HG02981 (cell line): Measurements from ENCODE around the gene NAV2.

ENCODE experiments used
- ATAC-seq: cut with Tn5 transposase; IDR thresholded peaks from one replicate; pipeline ENCODE4 v1.9.1; 2021; ENCODE audit warnings: mild to moderate bottlenecking, moderate library complexity; ENCODE audit not compliant: unreplicated experiment

Gene NAV2

GRCh38 chr11:20010851-20011225, 298.2 kb downstream of the NAV2 start:
- ATAC-seq = no peak

- no peak for ATAC-seq
Observed at GRCh38 chr11:20011307-20011951, 298.8 kb downstream of the NAV2 start.

GRCh38 chr11:20013346-20014066, 300.9 kb downstream of the NAV2 start:
- ATAC-seq = no peak

- no peak for ATAC-seq
Observed at GRCh38 chr11:20014067-20014402, 301.4 kb downstream of the NAV2 start.

DNA sequence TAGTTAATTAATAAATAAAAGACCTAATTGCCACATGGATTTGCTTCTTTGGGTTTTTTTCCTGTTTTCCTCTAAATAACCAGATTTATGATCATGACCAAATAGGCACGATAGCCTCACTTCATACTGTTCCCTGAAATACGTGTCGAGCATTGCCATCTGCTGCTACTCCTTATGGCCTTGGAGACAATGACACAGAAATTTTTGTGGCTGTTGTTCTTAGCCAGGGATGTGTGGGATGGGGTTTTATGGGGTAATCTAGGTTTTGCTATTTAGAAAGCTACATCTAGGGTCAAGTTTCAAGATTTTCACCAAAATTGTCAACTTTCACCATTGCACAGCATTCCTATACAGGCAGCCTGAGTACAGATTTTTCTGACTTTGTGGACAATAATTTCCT, 302.5 kb downstream of the NAV2 start:
- ATAC-seq = no peak

DNA sequence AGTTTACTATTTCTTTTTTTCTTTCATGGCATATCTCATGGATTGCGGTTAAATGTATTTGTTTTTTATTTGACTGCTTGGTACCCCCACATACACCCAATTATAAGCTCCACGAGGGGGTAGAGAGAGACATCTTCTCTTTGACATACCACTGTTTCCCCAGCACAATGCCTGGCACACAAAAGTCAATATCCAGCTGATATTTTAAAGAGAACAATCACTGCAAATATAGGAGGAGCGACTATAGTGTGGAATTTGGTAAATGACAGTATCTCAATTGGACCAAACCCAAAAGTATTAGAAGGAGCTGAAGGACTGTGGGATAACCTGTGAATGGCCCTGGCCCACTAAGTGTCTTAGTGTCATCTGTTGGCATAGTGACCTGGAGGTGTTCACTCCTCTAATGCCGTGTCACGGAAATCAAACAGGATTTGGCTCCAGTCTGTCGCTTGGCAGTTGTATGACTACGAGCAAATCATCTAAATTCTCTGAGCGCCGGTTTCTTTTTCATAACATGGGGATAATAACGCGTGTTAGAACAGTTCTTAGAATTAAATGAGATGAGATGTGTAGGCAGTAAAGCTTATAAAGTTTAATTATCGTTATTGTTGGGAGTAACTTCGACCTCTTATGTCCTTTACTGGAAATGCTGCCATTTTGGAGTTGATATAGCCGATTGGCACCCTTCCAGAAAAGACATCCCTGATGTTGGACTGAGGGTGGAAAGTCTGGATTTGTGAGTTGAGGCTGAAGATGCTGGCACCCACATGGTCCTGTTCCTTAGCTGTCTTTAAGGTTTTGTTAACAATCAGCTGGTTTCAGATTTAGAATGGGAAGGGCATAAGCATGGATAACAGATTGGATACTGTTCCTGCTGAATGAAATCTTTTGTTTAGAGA, 303.1 kb downstream of the NAV2 start:
- no peak for ATAC-seq

- no peak for ATAC-seq
Observed at GRCh38 chr11:20016526-20016925, 303.9 kb downstream of the NAV2 start.

DNA sequence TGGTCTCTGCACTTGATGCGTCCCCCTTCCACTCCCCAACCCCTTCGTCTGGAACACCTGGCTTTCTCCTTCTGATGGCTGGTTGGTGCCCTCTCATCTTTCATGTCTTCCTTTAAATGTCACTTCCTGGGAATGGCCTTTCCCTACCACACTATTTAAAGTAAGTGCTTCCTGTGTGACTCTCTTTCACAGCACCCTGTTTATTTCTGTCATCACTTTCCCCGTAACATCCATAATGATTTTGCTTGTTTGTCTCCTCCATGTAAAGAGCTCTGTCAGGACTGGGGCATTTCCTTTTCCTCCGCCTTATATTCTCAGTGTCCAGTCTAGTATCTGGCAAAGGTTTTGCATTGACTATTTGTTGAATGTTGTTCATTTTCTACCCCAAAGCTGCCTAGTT, 304.7 kb downstream of the NAV2 start:
- ATAC-seq = no peak

GRCh38 chr11:20020198-20020597, 307.6 kb downstream of the NAV2 start:
- no peak for ATAC-seq

- ATAC-seq = no peak
Observed at GRCh38 chr11:20020716-20021115, 308.1 kb downstream of the NAV2 start.

- no peak for ATAC-seq
Observed at GRCh38 chr11:20021212-20021611, 308.6 kb downstream of the NAV2 start.

DNA sequence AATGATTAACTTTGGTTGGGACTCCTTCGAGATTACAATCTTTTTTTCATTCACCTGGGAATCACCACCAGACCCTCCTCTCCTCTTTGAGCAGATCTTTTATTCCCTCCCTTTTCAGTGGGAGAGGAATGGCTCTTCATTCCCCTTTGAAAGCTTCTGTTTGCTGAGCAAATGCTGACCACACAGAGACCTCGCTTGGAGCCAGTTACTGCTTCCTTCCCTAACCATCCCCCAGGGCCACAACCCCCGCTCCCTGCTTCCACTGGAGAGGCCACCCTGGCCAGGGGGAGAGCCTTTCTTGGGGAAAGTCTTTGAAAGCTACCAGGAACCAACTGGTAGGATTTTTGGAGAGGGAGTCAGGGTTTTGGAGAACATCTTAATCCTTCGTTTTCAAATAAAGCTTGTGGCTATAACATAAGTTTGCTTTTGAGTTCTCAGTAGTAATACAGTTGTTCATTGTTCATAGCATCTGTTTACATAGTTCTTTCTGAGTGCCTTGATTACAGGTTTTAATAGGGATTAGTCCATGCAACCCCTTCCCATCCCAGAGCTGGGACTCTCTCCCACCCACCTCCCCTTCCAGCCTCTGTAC, 309.2 kb downstream of the NAV2 start:
- ATAC-seq = no peak

- ATAC-seq = no peak
Observed at GRCh38 chr11:20022363-20023081, 309.9 kb downstream of the NAV2 start.

DNA sequence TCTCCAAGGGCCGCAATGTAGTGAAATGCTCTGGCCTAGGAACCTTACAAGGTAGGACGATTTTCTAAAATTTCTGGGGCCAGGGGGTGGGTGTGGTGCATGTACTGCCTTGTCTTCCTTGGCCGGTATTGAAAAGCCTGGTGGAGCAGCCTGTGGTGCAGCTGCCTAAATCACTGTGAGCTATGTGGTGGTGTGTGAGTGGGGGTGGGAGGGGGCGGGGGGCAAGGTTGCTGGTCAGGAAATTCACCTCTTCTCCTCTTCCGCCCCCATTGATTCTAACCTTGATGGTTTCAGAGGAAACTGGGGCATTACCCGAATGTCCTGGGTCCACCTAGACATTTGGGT, 310.4 kb downstream of the NAV2 start:
- ATAC-seq = no peak

DNA sequence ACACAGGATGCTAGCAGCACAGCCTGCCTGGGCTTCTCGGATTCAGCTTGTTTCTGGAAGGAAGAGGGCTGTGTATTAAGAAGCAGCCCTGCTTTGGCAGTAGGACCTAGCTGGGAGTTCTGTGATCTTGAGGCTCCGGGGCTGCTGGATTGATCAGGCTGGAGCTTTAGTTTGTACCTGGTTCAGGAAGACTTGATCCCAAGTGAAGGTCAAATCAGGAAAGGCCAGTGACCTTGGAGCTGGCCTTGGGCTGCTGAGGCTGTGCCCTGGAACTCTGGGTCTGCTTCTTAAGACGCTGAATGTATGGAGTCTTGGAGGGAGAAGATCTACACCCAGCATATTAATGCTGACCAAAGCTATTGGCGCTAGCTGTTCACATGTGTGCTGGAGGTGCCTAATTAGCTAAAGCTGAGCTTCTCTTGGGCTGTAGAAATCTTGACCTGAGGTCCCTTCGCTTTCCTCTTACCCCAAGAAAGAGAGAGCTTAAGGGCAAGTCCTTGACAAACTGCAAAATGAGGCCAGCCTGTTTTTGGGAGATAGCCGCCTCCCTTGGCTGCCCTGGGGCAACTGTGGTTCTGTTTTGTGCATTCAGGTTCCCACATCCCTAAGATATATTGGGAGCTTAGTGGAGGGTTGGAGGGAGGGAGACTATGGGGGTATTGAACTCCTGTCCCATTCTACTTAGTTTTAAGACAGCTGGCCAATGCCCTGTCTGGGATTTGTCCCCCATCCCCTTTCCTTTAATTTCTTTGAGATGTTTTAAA, 311.7 kb downstream of the NAV2 start:
- ATAC-seq = no peak

DNA sequence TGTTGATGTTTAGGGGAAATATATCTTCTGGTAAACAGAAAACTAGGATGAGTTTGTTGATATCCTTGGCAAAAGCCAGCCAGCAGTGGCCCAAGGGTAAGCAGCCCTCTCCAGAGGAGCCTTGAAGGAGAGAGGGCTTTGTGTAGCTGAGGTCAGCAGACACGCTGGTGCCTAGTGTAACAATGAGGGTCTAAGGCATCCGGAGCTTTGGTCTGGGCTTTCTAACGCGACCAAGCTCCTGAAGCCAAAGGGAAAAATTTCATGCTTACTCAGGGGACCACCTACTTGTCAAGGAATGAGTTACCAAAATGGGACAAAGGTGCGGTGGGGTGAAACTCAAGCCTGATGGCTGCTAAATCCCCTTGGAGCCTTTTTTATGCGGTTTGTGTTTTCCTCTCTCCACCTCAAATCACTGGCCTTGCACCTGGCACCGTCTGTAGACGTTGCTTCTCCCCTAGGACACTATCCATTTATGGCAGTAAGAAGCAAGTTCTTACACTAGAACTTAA, 312.7 kb downstream of the NAV2 start:
- no peak for ATAC-seq

- ATAC-seq = no peak
Observed at GRCh38 chr11:20026629-20027555, 314.3 kb downstream of the NAV2 start.

- ATAC-seq = no peak
Observed at GRCh38 chr11:20027556-20028013, 314.9 kb downstream of the NAV2 start.

- ATAC-seq = no peak
Observed at GRCh38 chr11:20029193-20029592, 316.6 kb downstream of the NAV2 start.
